Activated CD8-positive, alpha-beta T cell treated with anti-CD3 and anti-CD28 coated beads, Interleukin-2, amount 10 ng/mL, durations not matched to agents 7 days and 5 days (primary cell): Measurements from ENCODE around the gene TOP2A. TPM values are rescaled to one million over a fixed set of nuclear protein-coding genes. Genes with fewer than 3 reads are reported as not detected.

Experiments used
- ATAC-seq: fragments of 150-1000 bp; cut with Tn5 transposase; one replicate; pipeline ENCODE4 v1.10.0; 2021; ENCODE audit warnings: moderate library complexity
- CTCF ChIA-PET: fragments of 350-600 bp; sonication (Branson Sonifier 250); formaldehyde crosslinking; loops from one replicate; lab custom pipeline; 2021; ENCODE audit warnings: antibody characterized with exemption; lab: Charles Lee
- POLR2A ChIA-PET: fragments of 350-600 bp; sonication (Branson Sonifier 250); formaldehyde crosslinking; loops from one replicate; lab custom pipeline; 2021; ENCODE audit warnings: antibody characterized with exemption; lab: Charles Lee
- DNase-seq: peaks from one replicate; pipeline ENCODE4 v3.0.0-alpha.2; 2020
- H3K27ac Mint-ChIP-seq: one replicate; pipeline ENCODE4 v1.8.0; 2021; ENCODE audit warnings: mild to moderate bottlenecking, mixed read lengths
- H3K27me3 Mint-ChIP-seq: one replicate; pipeline ENCODE4 v1.8.0; 2021; ENCODE audit warnings: low read depth, mixed read lengths
- H3K36me3 Mint-ChIP-seq: one replicate; pipeline ENCODE4 v1.8.0; 2021; ENCODE audit warnings: low read depth, mixed read lengths
- H3K4me1 Mint-ChIP-seq: one replicate; pipeline ENCODE4 v1.8.0; 2021; ENCODE audit warnings: low read depth, mixed read lengths
- H3K4me3 Mint-ChIP-seq: one replicate; pipeline ENCODE4 v1.8.0; 2021; ENCODE audit warnings: mild to moderate bottlenecking, mixed read lengths
- H3K9me3 Mint-ChIP-seq: one replicate; pipeline ENCODE4 v1.8.0; 2022; ENCODE audit warnings: mixed read lengths; ENCODE audit not compliant: insufficient read depth
- total RNA-seq, 2 experiments: library from RNA; stranded (reverse); gene quantifications; one replicate each; pipeline ENCODE4 v1.2.3, GENCODE V29; 2021

TOP2A gene
- total RNA-seq, 2 experiments from 2014 or later, result 517 to 567 TPM

GRCh38 chr17:40350689-40351358 is 66.9 kb downstream of the TOP2A start:
- Mint-ChIP-seq H3K27me3 (no peaks in the 10 kb centered on the region), H3K4me1 (peaks cover 76% of the 10 kb centered on the region), H3K27ac (peak overlapping the region; percentile 20), H3K4me3 (no peak overlapping the region), H3K36me3 (peaks cover 56% of the 10 kb centered on the region), H3K9me3 (no peaks in the 10 kb centered on the region)
- ChIA-PET POLR2A (interaction anchor here (0.8 kb wide), 1 partner anchor 28 kb away, joined by 3 read pairs; no protein-coding TSS in a partner anchor), CTCF (interaction anchor here (0.9 to 9.6 kb wide), 4 partner anchors 33 to 181 kb away, joined by 3 to 304 read pairs (median 52); partner anchors contain the start of genes CDC6 and RARA)
- DNase-seq, result no peak
- ATAC-seq, result no peak

- H3K27ac Mint-ChIP-seq, result peak overlapping the region; percentile 20
- no peaks in the 10 kb centered on the region for H3K9me3 Mint-ChIP-seq
- ChIA-PET CTCF (interaction anchor here (6.6 to 9.6 kb wide), 2 partner anchors 32 to 45 kb away, joined by 54 to 304 read pairs; partner anchors contain the start of gene RARA), POLR2A (interaction anchor here (0.8 kb wide), 1 partner anchor 27 kb away, joined by 3 read pairs; no protein-coding TSS in a partner anchor)
- peaks cover 80% of the 10 kb centered on the region for H3K4me1 Mint-ChIP-seq
- ATAC-seq (no peak), DNase-seq (no peak)
- H3K36me3 Mint-ChIP-seq, result peaks cover 51% of the 10 kb centered on the region
- no peaks in the 10 kb centered on the region for H3K27me3 Mint-ChIP-seq
- no peak overlapping the region for H3K4me3 Mint-ChIP-seq
Observed at GRCh38 chr17:40349895-40350688, 67.6 kb downstream of the TOP2A start.

- H3K36me3 Mint-ChIP-seq, result peaks cover 49% of the 10 kb centered on the region
- no peak for DNase-seq
- POLR2A ChIA-PET, result interaction anchor here (1.6 kb wide), 1 partner anchor 27 kb away, joined by 4 read pairs; no protein-coding TSS in a partner anchor
- peaks cover 83% of the 10 kb centered on the region for H3K4me1 Mint-ChIP-seq
- no peak overlapping the region for H3K4me3 Mint-ChIP-seq
- H3K27me3 Mint-ChIP-seq, result no peaks in the 10 kb centered on the region
- ATAC-seq, result no peak
- peak overlapping the region; percentile 77 for H3K27ac Mint-ChIP-seq
- H3K9me3 Mint-ChIP-seq, result no peaks in the 10 kb centered on the region
- CTCF ChIA-PET, result interaction anchor here (9.6 kb wide), 1 partner anchor 45 kb away, joined by 304 read pairs; the partner anchor contains the start of gene RARA
Observed at GRCh38 chr17:40349477-40349894, 68.2 kb downstream of the TOP2A start.

- peaks cover 50% of the 10 kb centered on the region for H3K36me3 Mint-ChIP-seq
- ChIA-PET POLR2A (interaction anchor here (0.9 to 1.6 kb wide), 2 partner anchors 26 to 27 kb away, joined by 3 to 4 read pairs; no protein-coding TSS in a partner anchor), CTCF (interaction anchor here (0.6 to 9.6 kb wide), 5 partner anchors 9 to 44 kb away, joined by 3 to 304 read pairs (median 7); partner anchors contain the start of gene RARA)
- no peaks in the 10 kb centered on the region for H3K27me3 Mint-ChIP-seq
- H3K9me3 Mint-ChIP-seq, result no peaks in the 10 kb centered on the region
- peaks cover 87% of the 10 kb centered on the region for H3K4me1 Mint-ChIP-seq
- DNase-seq (no peak), ATAC-seq (no peak)
- H3K4me3 Mint-ChIP-seq, result no peak overlapping the region
- H3K27ac Mint-ChIP-seq, result peak overlapping the region; percentile 77
Observed at GRCh38 chr17:40348562-40349476, 68.9 kb downstream of the TOP2A start.

- Mint-ChIP-seq H3K36me3 (peaks cover 53% of the 10 kb centered on the region), H3K4me3 (no peak overlapping the region), H3K27ac (peak overlapping the region; percentile 79), H3K9me3 (no peaks in the 10 kb centered on the region), H3K27me3 (no peaks in the 10 kb centered on the region), H3K4me1 (peaks cover 93% of the 10 kb centered on the region)
- ChIA-PET CTCF (interaction anchor here (1.0 to 9.6 kb wide), 5 partner anchors 10 to 43 kb away, joined by 3 to 304 read pairs (median 7); partner anchors contain the start of gene RARA), POLR2A (interaction anchor here (0.9 to 1.6 kb wide), 2 partner anchors 25 to 26 kb away, joined by 3 to 4 read pairs; no protein-coding TSS in a partner anchor)
- no peak for DNase-seq
- no peak for ATAC-seq
Observed at GRCh38 chr17:40348136-40348504, 69.6 kb downstream of the TOP2A start.

GRCh38 chr17:40347319-40348135 is 70.2 kb downstream of the TOP2A start:
- H3K9me3 Mint-ChIP-seq, result no peaks in the 10 kb centered on the region
- H3K4me3 Mint-ChIP-seq, result peak overlapping the region; percentile 25
- ChIA-PET CTCF (interaction anchor here (1.0 to 9.6 kb wide), 6 partner anchors 8 to 43 kb away, joined by 3 to 304 read pairs (median 5); partner anchors contain the start of gene RARA), POLR2A (interaction anchor here (0.9 to 1.6 kb wide), 2 partner anchors 25 to 26 kb away, joined by 3 to 4 read pairs; no protein-coding TSS in a partner anchor)
- peak overlapping the region; percentile 83 for H3K27ac Mint-ChIP-seq
- DNase-seq (no peak), ATAC-seq (no peak)
- peaks cover 54% of the 10 kb centered on the region for H3K36me3 Mint-ChIP-seq
- no peaks in the 10 kb centered on the region for H3K27me3 Mint-ChIP-seq
- peaks cover 93% of the 10 kb centered on the region for H3K4me1 Mint-ChIP-seq

GRCh38 chr17:40346765-40347158 is 70.9 kb downstream of the TOP2A start:
- H3K4me3 Mint-ChIP-seq, result no peak overlapping the region
- peaks cover 47% of the 10 kb centered on the region for H3K36me3 Mint-ChIP-seq
- no peaks in the 10 kb centered on the region for H3K9me3 Mint-ChIP-seq
- ATAC-seq (no peak), DNase-seq (no peak)
- peak overlapping the region; percentile 83 for H3K27ac Mint-ChIP-seq
- ChIA-PET POLR2A (interaction anchor here (1.3 kb wide), 1 partner anchor 21 kb away, joined by 6 read pairs; no protein-coding TSS in a partner anchor), CTCF (interaction anchor here (1.0 to 9.6 kb wide), 5 partner anchors 8 to 44 kb away, joined by 3 to 304 read pairs (median 8); partner anchors contain the start of gene RARA)
- no peaks in the 10 kb centered on the region for H3K27me3 Mint-ChIP-seq
- H3K4me1 Mint-ChIP-seq, result peaks cover 86% of the 10 kb centered on the region

- no peaks in the 10 kb centered on the region for H3K9me3 Mint-ChIP-seq
- no peaks in the 10 kb centered on the region for H3K27me3 Mint-ChIP-seq
- peak overlapping the region; percentile 25 for H3K4me3 Mint-ChIP-seq
- ATAC-seq (no peak), DNase-seq (no peak)
- ChIA-PET POLR2A (interaction anchor here (1.0 to 1.5 kb wide), 5 partner anchors 21 to 57 kb away, joined by 3 to 6 read pairs (median 5); no protein-coding TSS in a partner anchor), CTCF (interaction anchor here (0.9 to 2.0 kb wide), 8 partner anchors 8 to 43 kb away, joined by 3 to 16 read pairs (median 4); no protein-coding TSS in a partner anchor)
- peaks cover 47% of the 10 kb centered on the region for H3K36me3 Mint-ChIP-seq
- H3K4me1 Mint-ChIP-seq, result peaks cover 82% of the 10 kb centered on the region
- H3K27ac Mint-ChIP-seq, result peak overlapping the region; percentile 79
Observed at GRCh38 chr17:40345994-40346764, 71.5 kb downstream of the TOP2A start.
